NCI-H2227 (cell line): ENCODE results near the gene RTKN.

Source experiments
- DNase-seq: peaks from one replicate; lab custom pipeline; 2025; ENCODE audit not compliant: unreplicated experiment; lab: John Stamatoyannopoulos, UW

RTKN gene

DNA sequence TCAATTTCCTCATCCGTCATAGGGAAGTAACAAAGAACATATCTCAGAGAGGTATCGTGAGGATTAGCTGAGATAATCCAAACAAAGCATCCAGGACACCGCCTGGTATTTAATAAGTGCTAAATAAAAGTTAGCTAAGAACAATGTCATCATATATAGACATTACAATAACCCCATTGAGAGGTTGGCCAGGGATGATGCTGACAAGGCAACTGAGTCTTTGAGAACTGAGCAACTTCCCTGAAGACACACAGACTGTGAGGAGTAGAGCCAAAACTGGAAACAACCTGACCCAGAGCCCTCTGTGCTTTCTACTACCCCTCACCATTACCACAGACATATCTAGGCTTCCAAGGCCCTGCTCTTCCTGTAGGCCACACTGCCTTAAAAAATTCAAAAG is 60.0 kb downstream of the RTKN start:
- DNase-seq = no peak

DNA sequence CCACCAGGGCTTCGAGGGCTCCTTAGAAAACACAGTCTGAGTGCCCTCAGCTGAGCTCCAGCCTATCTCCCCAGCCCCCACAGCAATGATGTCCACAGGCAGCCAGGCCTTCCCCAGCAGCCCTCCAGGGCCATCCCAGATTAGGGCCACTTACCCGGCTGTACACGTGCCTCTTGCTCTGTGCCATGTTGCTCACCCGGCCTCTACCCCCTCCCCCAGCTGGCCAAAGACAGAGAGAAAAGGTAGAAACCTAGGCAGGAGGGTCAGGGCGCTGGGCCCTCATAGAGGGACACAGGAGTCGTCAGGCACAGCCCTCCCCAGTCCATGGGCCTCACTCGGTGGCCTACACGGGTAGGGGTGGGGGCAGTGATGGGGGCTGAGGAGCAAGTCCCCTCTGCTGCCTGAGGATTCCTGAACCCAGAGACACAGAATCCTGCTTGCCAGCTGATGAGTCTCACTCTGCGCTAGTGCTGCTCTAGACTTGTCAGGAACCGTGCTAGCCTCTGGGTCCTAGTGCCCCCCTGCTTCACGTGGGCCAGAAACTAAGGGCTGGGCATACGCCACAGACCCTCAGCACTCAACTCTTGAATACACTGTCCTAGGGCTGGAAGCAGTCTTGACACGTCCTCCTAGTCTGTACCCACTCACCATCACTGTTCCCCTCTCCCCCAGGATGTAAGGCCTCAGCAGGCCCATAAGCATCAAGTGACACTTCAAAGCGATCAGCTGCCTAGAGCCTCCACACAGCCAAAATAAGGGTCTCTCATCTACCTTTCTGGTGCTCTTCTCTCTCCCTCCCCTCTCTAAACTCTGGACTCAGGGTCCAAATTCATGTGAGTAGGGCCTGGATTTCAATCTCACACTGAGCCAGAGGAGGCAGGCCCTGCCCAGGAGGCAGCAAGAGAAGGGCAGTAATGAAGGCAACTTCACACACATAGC is 61.6 kb downstream of the RTKN start, which contains the start of gene DCTN1:
Gene DCTN1, minus strand, starts transcription at position 461 of the 939 bp plus-strand sequence. Its CDS starts 274 bp downstream, at position 187.
- DNase-seq = peak; percentile 60

DNA sequence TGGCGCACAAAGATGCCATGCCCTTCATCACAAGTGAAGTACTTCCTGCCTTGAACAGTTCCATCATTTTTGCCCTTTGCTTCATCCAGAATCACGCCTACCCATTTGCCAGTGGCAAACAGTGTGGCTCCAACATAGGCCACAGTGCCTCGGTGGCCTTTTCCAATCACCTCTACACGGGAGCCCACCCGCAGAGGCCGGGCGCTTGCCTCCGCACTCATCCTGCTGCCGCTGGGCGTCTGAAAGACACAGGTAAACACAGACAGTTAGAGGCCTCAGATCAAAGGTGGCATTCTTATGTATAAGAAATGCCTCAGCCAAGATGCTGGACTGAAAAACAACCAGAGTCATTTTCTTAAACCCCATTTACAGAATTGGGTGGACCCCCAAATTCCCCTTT is 63.7 kb downstream of the RTKN start:
- DNase-seq = no peak

DNA sequence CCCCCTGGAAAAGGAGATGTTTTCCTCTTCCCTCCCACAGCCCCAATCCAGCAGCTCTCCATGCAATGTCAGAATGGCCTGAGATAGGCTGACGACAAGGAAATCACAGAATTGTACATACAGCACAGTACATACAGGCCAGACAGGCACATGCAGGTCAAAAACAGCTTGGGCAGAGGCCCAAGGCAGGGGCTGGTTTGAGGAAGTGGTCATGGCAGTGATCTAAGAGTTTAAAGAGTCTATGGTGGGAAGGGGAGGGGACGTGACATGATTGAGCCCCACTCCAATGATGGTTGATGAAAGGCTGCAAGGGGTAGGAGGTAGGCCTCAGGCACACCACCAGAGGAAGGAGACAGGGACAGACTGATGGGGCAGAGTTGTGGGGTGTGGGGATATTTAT is 65.9 kb downstream of the RTKN start:
- DNase-seq = no peak
